Keratinocyte (primary cell): Measurements from ENCODE around the gene DSCAML1.

ENCODE experiments used
- EZH2 ChIP-seq: IDR thresholded peaks from one replicate; pipeline ENCODE4 v1.6.1; 2012; ENCODE audit warnings: inconsistent platforms, mild to moderate bottlenecking, low read length, moderate library complexity
- TF ChIP-seq, protein P1 (sequence below), 3 experiments: IDR thresholded peaks in 1 of 3; conservative IDR thresholded peaks in 1 of 3; optimal IDR thresholded peaks in 1 of 3; 2 replicates in 2 of 3; 3 replicates in 1 of 3; pipeline versions ENCODE3 to v1.5.1; 2011; ENCODE audit warnings: low read length in 3 of 3, mild to moderate bottlenecking in 3 of 3, moderate library complexity in 2 of 3, control low read depth in 1 of 3, inconsistent platforms in 1 of 3; ENCODE audit not compliant: insufficient read depth in 2 of 3; ENCODE audit errors: extremely low read depth in 1 of 3

DNA sequence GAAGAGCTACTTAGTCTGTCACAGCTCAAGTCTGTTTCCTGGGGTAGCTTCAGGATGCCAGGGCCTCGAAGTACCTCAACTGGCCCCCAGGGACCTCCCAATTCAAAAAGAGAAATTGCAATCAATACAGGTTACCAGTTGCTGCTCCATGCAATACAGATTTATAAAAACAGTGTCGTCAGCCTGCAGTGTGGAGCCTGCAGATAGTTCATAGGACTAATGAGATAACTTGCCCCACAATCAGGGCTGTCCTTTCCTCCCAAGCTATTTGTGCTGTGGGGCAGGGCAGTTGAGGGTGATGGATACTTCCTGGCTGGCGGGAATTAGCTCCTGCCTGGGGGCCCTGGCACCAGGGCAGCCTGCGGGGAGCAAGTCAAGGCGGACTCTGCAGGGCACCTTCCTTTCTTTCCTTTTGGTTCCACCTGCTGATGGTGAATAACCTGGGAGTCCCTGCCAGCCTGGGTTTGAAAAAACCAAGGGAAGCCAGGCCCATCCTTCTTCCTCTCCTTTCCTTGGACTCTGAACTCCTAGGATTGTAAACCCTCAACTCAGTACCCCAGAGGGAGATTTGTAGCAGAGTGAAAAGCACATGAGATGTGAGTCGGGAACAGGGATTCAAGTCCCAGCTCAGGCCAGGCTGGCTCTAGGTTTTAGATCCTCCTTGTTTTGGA is 252.8 kb downstream of the DSCAML1 start:
- TF ChIP-seq, protein P1, sequence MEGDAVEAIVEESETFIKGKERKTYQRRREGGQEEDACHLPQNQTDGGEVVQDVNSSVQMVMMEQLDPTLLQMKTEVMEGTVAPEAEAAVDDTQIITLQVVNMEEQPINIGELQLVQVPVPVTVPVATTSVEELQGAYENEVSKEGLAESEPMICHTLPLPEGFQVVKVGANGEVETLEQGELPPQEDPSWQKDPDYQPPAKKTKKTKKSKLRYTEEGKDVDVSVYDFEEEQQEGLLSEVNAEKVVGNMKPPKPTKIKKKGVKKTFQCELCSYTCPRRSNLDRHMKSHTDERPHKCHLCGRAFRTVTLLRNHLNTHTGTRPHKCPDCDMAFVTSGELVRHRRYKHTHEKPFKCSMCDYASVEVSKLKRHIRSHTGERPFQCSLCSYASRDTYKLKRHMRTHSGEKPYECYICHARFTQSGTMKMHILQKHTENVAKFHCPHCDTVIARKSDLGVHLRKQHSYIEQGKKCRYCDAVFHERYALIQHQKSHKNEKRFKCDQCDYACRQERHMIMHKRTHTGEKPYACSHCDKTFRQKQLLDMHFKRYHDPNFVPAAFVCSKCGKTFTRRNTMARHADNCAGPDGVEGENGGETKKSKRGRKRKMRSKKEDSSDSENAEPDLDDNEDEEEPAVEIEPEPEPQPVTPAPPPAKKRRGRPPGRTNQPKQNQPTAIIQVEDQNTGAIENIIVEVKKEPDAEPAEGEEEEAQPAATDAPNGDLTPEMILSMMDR (optimal IDR thresholded peaks at IDR 0.05 in 1 of 3, IDR thresholded peaks at IDR 0.05 in 1 of 3, conservative IDR thresholded peaks at IDR 0.05 in 1 of 3; ENCODE audit: extremely low read depth in 1 of 3, insufficient read depth in 2 of 3, low read length in 3 of 3) = no peak
- TF ChIP-seq EZH2 = no peak
